Activated CD8-positive, alpha-beta memory T cell treated with anti-CD3 and anti-CD28 coated beads for 24 hours (primary cell): ENCODE results near the gene SOX13.
"Not testable (repeated sequence)": the region's sequence is repeated elsewhere in the genome, so short reads cannot be mapped to it uniquely, and the experiment has no call there.

ENCODE experiments used
- DNase-seq: peaks from one replicate; pipeline ENCODE4 v3.0.0-alpha.2; 2020

Gene SOX13

GRCh38 chr1:204072931-204073836 lies at the start of gene SOX13:
TSS of gene SOX13 (plus strand) at chr1:204073115. CDS start at chr1:204112916, 39,801 bp downstream.
- DNase-seq = peak; percentile 61

- DNase-seq = no peak
Measured at GRCh38 chr1:204025917-204026707, 46.8 kb upstream of the SOX13 start.

- no peak for DNase-seq
Measured at GRCh38 chr1:204027446-204027845, 45.5 kb upstream of the SOX13 start.

GRCh38 chr1:204029016-204029415 lies 43.9 kb upstream of the SOX13 start:
- DNase-seq = no peak

GRCh38 chr1:204031098-204031710 lies 41.7 kb upstream of the SOX13 start:
- no peak for DNase-seq

- no peak for DNase-seq
Measured at GRCh38 chr1:204032642-204033235, 40.2 kb upstream of the SOX13 start.

GRCh38 chr1:204033306-204033705 lies 39.6 kb upstream of the SOX13 start:
- no peak for DNase-seq

GRCh38 chr1:204036882-204037655 lies 35.8 kb upstream of the SOX13 start:
- no peak for DNase-seq

GRCh38 chr1:204041232-204041767 lies 31.6 kb upstream of the SOX13 start:
- no peak for DNase-seq

GRCh38 chr1:204041803-204042505 lies 31.0 kb upstream of the SOX13 start:
- no peak for DNase-seq

- DNase-seq = no peak
Measured at GRCh38 chr1:204042516-204042915, 30.4 kb upstream of the SOX13 start.

GRCh38 chr1:204043680-204044079 lies 29.2 kb upstream of the SOX13 start:
- DNase-seq = no peak

- DNase-seq = no peak
Measured at GRCh38 chr1:204044448-204044847, 28.5 kb upstream of the SOX13 start.

GRCh38 chr1:204045430-204045829 lies 27.5 kb upstream of the SOX13 start:
- no peak for DNase-seq

- DNase-seq = no peak
Measured at GRCh38 chr1:204046346-204046745, 26.6 kb upstream of the SOX13 start.

- not testable (repeated sequence) for DNase-seq
Measured at GRCh38 chr1:204048796-204049195, 24.1 kb upstream of the SOX13 start.

GRCh38 chr1:204051258-204051657 lies 21.7 kb upstream of the SOX13 start:
- DNase-seq = no peak

- no peak for DNase-seq
Measured at GRCh38 chr1:204051718-204052117, 21.2 kb upstream of the SOX13 start.

GRCh38 chr1:204053893-204054292 lies 19.0 kb upstream of the SOX13 start:
- DNase-seq = no peak

- no peak for DNase-seq
Measured at GRCh38 chr1:204059970-204060369, 12.9 kb upstream of the SOX13 start.

- no peak for DNase-seq
Measured at GRCh38 chr1:204062106-204062505, 10.8 kb upstream of the SOX13 start.
